Measurements from ENCODE around the gene PLCL1. TPM values are rescaled to one million over a fixed set of nuclear protein-coding genes. Genes with fewer than 3 reads are reported as not detected.

PLCL1 gene
- total RNA-seq, 2 donors from 2014 or later: 0.04 to 0.11 TPM

DNA sequence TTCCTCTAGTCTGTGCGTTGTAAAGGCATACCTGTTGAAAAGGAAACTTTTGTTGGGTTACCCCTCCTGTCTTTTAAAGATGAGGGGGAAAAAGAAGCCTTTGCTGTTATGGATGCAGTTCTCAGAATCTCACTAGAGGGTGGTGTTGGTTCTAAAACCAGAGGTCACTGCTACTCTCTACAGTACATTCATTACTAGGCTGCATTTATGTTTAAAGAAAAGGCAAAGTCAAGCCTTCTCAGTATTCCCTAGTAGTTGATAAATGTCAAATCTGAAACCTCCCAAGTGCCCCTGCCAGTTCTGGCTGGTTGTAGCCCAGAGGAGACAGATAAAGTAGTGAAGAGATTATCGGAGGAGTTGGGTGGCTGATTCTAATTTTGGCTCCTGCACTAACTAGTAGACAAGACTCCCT lies 1.4 kb upstream of the PLCL1 start:
- peaks cover 55% of the 10 kb centered on the region for H3K27me3 ChIP-seq (ENCODE audit: control insufficient read depth, insufficient read depth, low read length, poor library complexity, severe bottlenecking)
- H3K4me1 ChIP-seq (ENCODE audit: control insufficient read depth, insufficient read depth, low read length): no peaks in the 10 kb centered on the region
- Mint-ChIP-seq H3K9me3 (no peaks in the 10 kb centered on the region), H3K27ac (no peak overlapping the region), H3K27me3 (ENCODE audit: insufficient read depth) (peaks cover 65% of the 10 kb centered on the region), H3K4me3 (no peak overlapping the region), H3K4me1 (peaks cover 10% of the 10 kb centered on the region), H3K36me3 (ENCODE audit: low read depth) (no peaks in the 10 kb centered on the region)
- DNase-seq: peak; percentile 56
- no peak overlapping the region for H3K9ac ChIP-seq (ENCODE audit: extremely low read depth, low read length, poor library complexity, severe bottlenecking)
- TF ChIP-seq, protein P1, sequence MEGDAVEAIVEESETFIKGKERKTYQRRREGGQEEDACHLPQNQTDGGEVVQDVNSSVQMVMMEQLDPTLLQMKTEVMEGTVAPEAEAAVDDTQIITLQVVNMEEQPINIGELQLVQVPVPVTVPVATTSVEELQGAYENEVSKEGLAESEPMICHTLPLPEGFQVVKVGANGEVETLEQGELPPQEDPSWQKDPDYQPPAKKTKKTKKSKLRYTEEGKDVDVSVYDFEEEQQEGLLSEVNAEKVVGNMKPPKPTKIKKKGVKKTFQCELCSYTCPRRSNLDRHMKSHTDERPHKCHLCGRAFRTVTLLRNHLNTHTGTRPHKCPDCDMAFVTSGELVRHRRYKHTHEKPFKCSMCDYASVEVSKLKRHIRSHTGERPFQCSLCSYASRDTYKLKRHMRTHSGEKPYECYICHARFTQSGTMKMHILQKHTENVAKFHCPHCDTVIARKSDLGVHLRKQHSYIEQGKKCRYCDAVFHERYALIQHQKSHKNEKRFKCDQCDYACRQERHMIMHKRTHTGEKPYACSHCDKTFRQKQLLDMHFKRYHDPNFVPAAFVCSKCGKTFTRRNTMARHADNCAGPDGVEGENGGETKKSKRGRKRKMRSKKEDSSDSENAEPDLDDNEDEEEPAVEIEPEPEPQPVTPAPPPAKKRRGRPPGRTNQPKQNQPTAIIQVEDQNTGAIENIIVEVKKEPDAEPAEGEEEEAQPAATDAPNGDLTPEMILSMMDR (conservative IDR thresholded peaks at IDR 0.05): peak; percentile 84
- no peaks in the 10 kb centered on the region for H3K9me3 ChIP-seq (ENCODE audit: control insufficient read depth, low read length)
- WGBS, 2 experiments (ENCODE audit: insufficient coverage in 1 of 2, insufficient read length in 1 of 2): 42% methylated on average over 2 of the region's 2 CpGs; no CpG with 5 or more reads in 1 of the 2 experiments
- H3K27ac ChIP-seq (ENCODE audit: low read depth, low read length): no peak overlapping the region
- H3K36me3 ChIP-seq (ENCODE audit: control insufficient read depth, insufficient read depth, low read length): no peaks in the 10 kb centered on the region
- no peak overlapping the region for H3K4me3 ChIP-seq (ENCODE audit: low read length)

DNA sequence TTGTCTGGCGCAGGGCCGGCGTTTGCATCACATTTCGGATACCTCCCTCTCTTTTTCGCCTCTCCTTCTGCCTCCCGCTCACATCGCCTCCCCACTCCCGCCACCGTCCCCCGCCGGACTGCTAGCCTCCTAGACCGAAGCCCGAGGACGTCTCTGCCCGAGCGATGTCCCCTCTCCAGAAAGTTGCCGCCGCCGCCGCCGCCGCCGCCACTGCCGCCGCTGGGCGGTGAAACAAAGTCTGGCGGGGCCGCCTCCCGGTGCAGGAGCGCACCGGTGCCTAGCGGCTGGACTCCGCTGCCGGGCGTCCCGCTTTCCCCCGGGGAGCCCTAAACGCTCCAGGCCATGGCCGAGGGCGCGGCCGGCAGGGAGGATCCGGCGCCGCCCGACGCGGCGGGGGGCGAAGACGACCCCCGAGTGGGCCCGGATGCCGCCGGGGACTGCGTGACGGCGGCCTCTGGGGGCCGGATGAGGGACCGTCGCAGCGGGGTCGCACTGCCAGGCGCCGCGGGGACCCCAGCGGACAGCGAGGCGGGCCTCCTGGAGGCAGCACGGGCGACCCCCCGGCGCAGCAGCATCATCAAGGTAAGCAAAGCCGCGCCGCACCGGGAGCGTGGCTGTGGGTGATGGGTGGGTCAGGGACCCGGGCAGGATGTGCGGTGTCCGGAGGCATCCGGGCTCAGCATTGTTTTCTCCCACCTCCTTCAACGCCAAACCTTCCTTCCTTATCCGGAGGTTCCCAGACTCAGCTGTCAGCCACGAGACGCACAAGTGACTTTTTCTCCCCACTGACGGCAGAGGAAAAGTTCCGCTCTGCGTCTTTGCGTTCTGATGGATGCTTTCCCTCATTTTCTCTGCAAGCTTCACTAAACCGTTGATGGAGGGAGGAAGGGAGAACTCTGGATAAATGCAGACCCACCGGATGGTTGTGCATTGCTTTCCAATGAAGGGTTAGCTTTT lies 643 bp downstream of the PLCL1 start:
- peaks cover 68% of the 10 kb centered on the region for H3K27me3 ChIP-seq (ENCODE audit: control insufficient read depth, insufficient read depth, low read length, poor library complexity, severe bottlenecking)
- Mint-ChIP-seq H3K27ac (no peak overlapping the region), H3K36me3 (ENCODE audit: low read depth) (no peaks in the 10 kb centered on the region), H3K27me3 (ENCODE audit: insufficient read depth) (peaks cover 74% of the 10 kb centered on the region), H3K4me3 (peak overlapping the region; percentile 63), H3K9me3 (no peaks in the 10 kb centered on the region), H3K4me1 (peaks cover 10% of the 10 kb centered on the region)
- TF ChIP-seq, protein P1 (conservative IDR thresholded peaks at IDR 0.05): peak; percentile 41
- DNase-seq: peak; percentile 53
- 2% methylated on average over 26 to 92 of the region's 92 CpGs for WGBS, 2 experiments (ENCODE audit: insufficient coverage in 1 of 2, insufficient read length in 1 of 2)
- H3K9me3 ChIP-seq (ENCODE audit: control insufficient read depth, low read length): no peaks in the 10 kb centered on the region
- H3K4me3 ChIP-seq (ENCODE audit: low read length): peak overlapping the region; percentile 77
- no peak overlapping the region for H3K9ac ChIP-seq (ENCODE audit: extremely low read depth, low read length, poor library complexity, severe bottlenecking)
- no peak overlapping the region for H3K27ac ChIP-seq (ENCODE audit: low read depth, low read length)
- no peaks in the 10 kb centered on the region for H3K4me1 ChIP-seq (ENCODE audit: control insufficient read depth, insufficient read depth, low read length)
- H3K36me3 ChIP-seq (ENCODE audit: control insufficient read depth, insufficient read depth, low read length): no peaks in the 10 kb centered on the region

DNA sequence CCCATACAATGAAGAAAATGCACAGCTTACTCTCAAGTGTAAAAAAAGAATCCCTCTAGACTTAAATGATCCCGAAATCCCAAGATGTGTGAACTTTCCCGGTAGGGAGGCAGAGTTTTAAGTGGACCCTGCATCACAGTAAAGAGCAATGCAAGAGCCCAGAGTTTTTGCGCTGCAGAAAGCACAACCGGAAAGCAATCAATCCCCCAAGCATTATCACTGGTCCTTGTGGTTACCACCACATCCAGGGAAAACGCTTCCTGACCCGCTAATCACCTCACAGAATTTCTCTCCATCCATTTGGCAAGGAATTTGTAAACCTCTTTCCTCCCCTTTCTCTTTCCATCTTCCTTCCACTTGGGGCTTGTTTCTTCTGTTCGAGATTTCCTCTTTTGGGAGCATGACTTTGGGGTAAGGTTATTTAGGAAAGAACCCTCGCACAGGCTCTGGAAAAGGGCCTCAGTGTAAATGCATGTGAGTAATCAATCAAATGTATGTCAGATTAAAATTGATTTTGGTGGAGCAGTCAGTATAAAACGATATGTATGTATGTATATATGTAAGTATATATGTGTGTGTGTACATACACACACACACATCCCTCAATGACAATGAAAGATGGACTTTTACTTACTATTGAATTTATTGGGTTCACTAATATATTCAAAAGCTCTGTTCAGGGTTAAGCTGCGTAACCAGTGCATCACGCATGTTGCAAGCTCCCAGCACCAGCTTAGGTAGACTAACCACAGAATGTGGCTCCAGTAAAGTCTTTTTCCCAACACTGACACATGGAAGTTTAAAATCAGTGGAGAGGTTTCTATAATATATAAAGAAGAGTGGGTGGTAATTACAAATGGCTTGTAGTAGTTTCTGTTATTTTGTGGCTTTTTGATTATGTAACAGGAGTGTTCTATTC lies 1.6 kb downstream of the PLCL1 start:
- Histone ChIP-seq H3K27me3 (ENCODE audit: control insufficient read depth, insufficient read depth, low read length, poor library complexity, severe bottlenecking) (peaks cover 68% of the 10 kb centered on the region), H3K36me3 (ENCODE audit: control insufficient read depth, insufficient read depth, low read length) (no peaks in the 10 kb centered on the region), H3K9me3 (ENCODE audit: control insufficient read depth, low read length) (no peaks in the 10 kb centered on the region), H3K27ac (ENCODE audit: low read depth, low read length) (no peak overlapping the region), H3K4me1 (ENCODE audit: control insufficient read depth, insufficient read depth, low read length) (no peaks in the 10 kb centered on the region), H3K9ac (ENCODE audit: extremely low read depth, low read length, poor library complexity, severe bottlenecking) (no peak overlapping the region), H3K4me3 (ENCODE audit: low read length) (peak overlapping the region; percentile 72)
- Mint-ChIP-seq H3K4me1 (peaks cover 10% of the 10 kb centered on the region), H3K27me3 (ENCODE audit: insufficient read depth) (peaks cover 71% of the 10 kb centered on the region), H3K27ac (no peak overlapping the region), H3K36me3 (ENCODE audit: low read depth) (no peaks in the 10 kb centered on the region), H3K4me3 (peak overlapping the region; percentile 63), H3K9me3 (no peaks in the 10 kb centered on the region)
- TF ChIP-seq, protein P1 (conservative IDR thresholded peaks at IDR 0.05): no peak
- WGBS, 2 experiments (ENCODE audit: insufficient coverage in 1 of 2, insufficient read length in 1 of 2): 34 to 43% methylated on average over 6 to 10 of the region's 11 CpGs
- DNase-seq: no peak

Data from endodermal cell (in vitro differentiated cells).